Mucosa of descending colon (tissue), 3 donors: ENCODE measurements around the gene GAS2. TPM values are rescaled to one million over a fixed set of nuclear protein-coding genes. Genes with fewer than 3 reads are reported as not detected.

Experiments used
- ATAC-seq: fragments of 200-7000 bp; cut with Tn5 transposase; one replicate; pipeline ENCODE4 v1.9.1; 2020; ENCODE audit warnings: mild to moderate bottlenecking, moderate library complexity
- DNase-seq, 3 donors: peaks; one replicate each; pipeline ENCODE4 v3.0.0-alpha.2; 2020
- H3K36me3 ChIP-seq: fragments of 200-600 bp; one replicate; pipeline ENCODE4 v1.8.0; 2021; ENCODE audit warnings: low read depth, mild to moderate bottlenecking
- H3K4me1 ChIP-seq: fragments of 200-600 bp; one replicate; pipeline ENCODE4 v1.8.0; 2021; ENCODE audit warnings: low read depth, mild to moderate bottlenecking
- H3K4me3 ChIP-seq: fragments of 200-600 bp; one replicate; pipeline ENCODE4 v1.8.0; 2021; ENCODE audit warnings: mild to moderate bottlenecking
- H3K9me3 ChIP-seq: fragments of 200-600 bp; one replicate; pipeline ENCODE4 v1.8.0; 2021; ENCODE audit warnings: mild to moderate bottlenecking
- intact Hi-C, 2 donors: fragments of 100-400 bp; cut with DNase I in 1 of 2; cut with micrococcal nuclease in 1 of 2; formaldehyde crosslinking; loops; one replicate each; pipeline versions ENCODE4 v1.11.0 to v1.11.1; 2022; cut with DNase I, micrococcal nuclease
- total RNA-seq, 3 donors: library from RNA; stranded (reverse); fragmentation: NEBNext Ultra II Directional in 2 of 3; extraction: Animal tissue kit (Norgen Biotek cat#: 25700) in 2 of 3; gene quantifications; one replicate each; pipeline versions ENCODE4 v1.2.1 to v1.2.4, GENCODE V29; 2021 to 2023
- TF ChIP-seq, protein P1 (sequence below): fragments of 200-600 bp; IDR thresholded peaks from one replicate; pipeline ENCODE4 v1.8.0; 2022; ENCODE audit warnings: antibody characterized with exemption, mild to moderate bottlenecking
- donor health status: DM: no; HTN: no; CAD: no; lungs with moderate emphysema.
- donor health status: DM: no; HTN: no; CAD: no.
- donor health status: DM: no; HTN: yes; CAD: no.

GAS2 gene
- total RNA-seq, 3 donors from 2014 or later: 2.0 to 2.8 (median 2.5) TPM

- ATAC-seq (no peak), DNase-seq (no peak)
- TF ChIP-seq, protein P1, sequence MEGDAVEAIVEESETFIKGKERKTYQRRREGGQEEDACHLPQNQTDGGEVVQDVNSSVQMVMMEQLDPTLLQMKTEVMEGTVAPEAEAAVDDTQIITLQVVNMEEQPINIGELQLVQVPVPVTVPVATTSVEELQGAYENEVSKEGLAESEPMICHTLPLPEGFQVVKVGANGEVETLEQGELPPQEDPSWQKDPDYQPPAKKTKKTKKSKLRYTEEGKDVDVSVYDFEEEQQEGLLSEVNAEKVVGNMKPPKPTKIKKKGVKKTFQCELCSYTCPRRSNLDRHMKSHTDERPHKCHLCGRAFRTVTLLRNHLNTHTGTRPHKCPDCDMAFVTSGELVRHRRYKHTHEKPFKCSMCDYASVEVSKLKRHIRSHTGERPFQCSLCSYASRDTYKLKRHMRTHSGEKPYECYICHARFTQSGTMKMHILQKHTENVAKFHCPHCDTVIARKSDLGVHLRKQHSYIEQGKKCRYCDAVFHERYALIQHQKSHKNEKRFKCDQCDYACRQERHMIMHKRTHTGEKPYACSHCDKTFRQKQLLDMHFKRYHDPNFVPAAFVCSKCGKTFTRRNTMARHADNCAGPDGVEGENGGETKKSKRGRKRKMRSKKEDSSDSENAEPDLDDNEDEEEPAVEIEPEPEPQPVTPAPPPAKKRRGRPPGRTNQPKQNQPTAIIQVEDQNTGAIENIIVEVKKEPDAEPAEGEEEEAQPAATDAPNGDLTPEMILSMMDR: no peak
- no peaks in the 10 kb centered on the region for H3K9me3 ChIP-seq
- H3K4me1 ChIP-seq: no peaks in the 10 kb centered on the region
- no peak overlapping the region for H3K4me3 ChIP-seq
- no peaks in the 10 kb centered on the region for H3K36me3 ChIP-seq
- intact Hi-C loops: no loop called here
Measured at GRCh38 chr11:22798901-22799300, 132.5 kb downstream of the GAS2 start.

DNA sequence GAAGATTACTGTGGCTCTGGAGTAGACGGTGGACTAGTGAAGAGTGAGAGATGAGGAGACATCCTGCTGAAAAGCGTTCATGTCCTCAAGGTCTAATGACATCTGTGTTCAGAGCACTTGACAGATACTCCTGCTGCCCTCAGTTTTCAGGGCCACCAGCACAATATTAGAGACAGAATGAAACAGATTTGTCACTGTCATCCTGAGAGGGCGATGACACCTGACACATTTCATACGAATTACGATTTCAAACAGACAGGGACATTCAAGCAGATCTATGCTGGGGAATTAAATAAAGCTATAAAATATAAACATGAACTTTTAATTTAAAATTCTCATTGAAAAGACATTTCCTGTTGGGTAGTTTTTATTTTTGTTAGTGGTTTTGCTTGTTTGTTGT, 134.1 kb downstream of the GAS2 start:
- intact Hi-C loops: no loop called here
- H3K4me1 ChIP-seq: no peaks in the 10 kb centered on the region
- H3K4me3 ChIP-seq: no peak overlapping the region

GRCh38 chr11:22802861-22803260, 136.4 kb downstream of the GAS2 start:
- H3K4me1 ChIP-seq: no peaks in the 10 kb centered on the region
- no peaks in the 10 kb centered on the region for H3K9me3 ChIP-seq
- no peaks in the 10 kb centered on the region for H3K36me3 ChIP-seq
- TF ChIP-seq, protein P1: no peak
- intact Hi-C loops: no loop called here
- DNase-seq: no peak
- no peak for ATAC-seq
- H3K4me3 ChIP-seq: no peak overlapping the region

More for the DNA sequence above, 134.1 kb downstream of the GAS2 start:
- no peaks in the 10 kb centered on the region for H3K36me3 ChIP-seq
- no peaks in the 10 kb centered on the region for H3K9me3 ChIP-seq
- TF ChIP-seq, protein P1: no peak
- no peak for DNase-seq
- ATAC-seq: no peak

- H3K4me1 ChIP-seq: no peaks in the 10 kb centered on the region
- no peaks in the 10 kb centered on the region for H3K36me3 ChIP-seq
- TF ChIP-seq, protein P1: no peak
- intact Hi-C loops: no loop called here
- no peak overlapping the region for H3K4me3 ChIP-seq
- ATAC-seq (no peak), DNase-seq (no peak)
- H3K9me3 ChIP-seq: peaks cover 6% of the 10 kb centered on the region
Measured at GRCh38 chr11:22807391-22807790, 141.0 kb downstream of the GAS2 start.

DNA sequence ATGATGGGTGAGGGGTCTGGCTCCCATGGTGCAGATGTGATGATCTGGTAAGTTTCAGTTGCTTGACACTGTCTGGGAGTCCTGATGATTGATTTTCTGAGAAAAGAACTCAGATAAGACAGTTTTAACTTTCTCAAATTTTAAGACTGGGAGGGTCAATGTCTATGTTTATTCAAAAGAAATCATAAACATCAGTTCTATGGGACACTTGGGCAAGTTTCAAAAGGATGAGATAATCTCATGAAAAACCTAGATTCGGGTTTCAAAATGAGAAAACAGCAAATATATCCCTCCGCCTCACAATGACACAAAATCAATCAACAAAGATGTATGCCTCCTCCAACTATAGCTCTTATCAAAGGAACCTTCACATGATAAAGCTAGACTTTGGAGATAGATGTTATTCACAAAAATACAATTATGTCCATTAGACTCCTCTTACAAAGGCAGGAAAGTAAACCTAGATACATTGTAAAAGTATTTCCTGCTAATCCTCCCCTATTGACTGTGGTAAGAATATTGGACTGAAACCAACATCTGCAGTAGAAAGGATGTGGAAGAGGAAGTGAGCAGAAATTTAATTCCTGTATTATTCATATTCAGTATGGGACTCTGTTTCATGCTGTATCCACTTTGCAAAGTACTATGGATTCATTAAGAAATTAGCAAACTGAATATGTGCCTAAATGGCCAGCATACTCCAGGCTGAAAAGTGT, 141.6 kb downstream of the GAS2 start:
- H3K9me3 ChIP-seq: peaks cover 6% of the 10 kb centered on the region
- no peaks in the 10 kb centered on the region for H3K4me1 ChIP-seq
- H3K36me3 ChIP-seq: no peaks in the 10 kb centered on the region
- intact Hi-C loops: no loop called here
- no peak overlapping the region for H3K4me3 ChIP-seq
- DNase-seq (no peak), ATAC-seq (peak; percentile 53)
- TF ChIP-seq, protein P1: no peak
